K562 (cell line): ENCODE results near the gene BLM. TPM values are rescaled to one million over a fixed set of nuclear protein-coding genes. Genes with fewer than 3 reads are reported as not detected.

Experiments used
- CHCHD3 ChIP-seq: fragments of 250-450 bp; sonication (Bioruptor Pico); IDR thresholded peaks from 2 replicates; pipeline ENCODE4 v2.1.2; 2022; ENCODE audit warnings: mild to moderate bottlenecking
- COPS2 ChIP-seq: fragments of 450-650 bp; conservative IDR thresholded peaks from 2 replicates; pipeline ENCODE4 v1.6.1; 2016; ENCODE audit warnings: mild to moderate bottlenecking, moderate library complexity
- E4F1 ChIP-seq: fragments of 250-450 bp; sonication (Bioruptor Pico); IDR thresholded peaks from 2 replicates; pipeline ENCODE4 v1.5.0; 2021; ENCODE audit warnings: mild to moderate bottlenecking, borderline replicate concordance
- ESRRB ChIP-seq: fragments of 250-450 bp; sonication (Bioruptor Pico); IDR thresholded peaks from 2 replicates; pipeline ENCODE4 v1.5.0; 2020; ENCODE audit warnings: mild to moderate bottlenecking, moderate library complexity, borderline replicate concordance
- FOXJ2 ChIP-seq: fragments of 200-800 bp; sonication (Bioruptor generic); IDR thresholded peaks from 2 replicates; pipeline ENCODE4 v1.6.1; 2016; ENCODE audit warnings: missing genetic modification characterization, missing compliant biosample characterization
- HMG20A ChIP-seq: fragments of 450-650 bp; formaldehyde crosslinking; conservative IDR thresholded peaks from 2 replicates; pipeline ENCODE4 v1.4.0; 2020; ENCODE audit warnings: mild to moderate bottlenecking, mixed read lengths
- MYBL2 ChIP-seq, 2 experiments: fragments of 450-650 bp in 1 of 2; sonication (generic) in 1 of 2; formaldehyde crosslinking in 1 of 2; IDR thresholded peaks; 2 replicates each; pipeline versions ENCODE4 v1.6.1 to v1.8.1; 2017 to 2022; ENCODE audit warnings: borderline replicate concordance in 1 of 2, inconsistent platforms in 1 of 2, low read depth in 1 of 2, mild to moderate bottlenecking in 1 of 2, missing genetic modification reagents in 1 of 2, moderate library complexity in 1 of 2
- RB1 ChIP-seq: fragments of 450-650 bp; IDR thresholded peaks from 2 replicates; pipeline ENCODE4 v1.6.1; 2017; ENCODE audit warnings: low read depth, mild to moderate bottlenecking
- SMARCA5 ChIP-seq: fragments of 450-650 bp; IDR thresholded peaks from 2 replicates; pipeline ENCODE4 v1.6.1; 2016
- UBTF ChIP-seq, 2 experiments: IDR thresholded peaks; 2 replicates each; pipeline ENCODE4 v1.6.1; 2012; ENCODE audit warnings: improper control_type of control experiment in 2 of 2, low read depth in 2 of 2, low read length in 2 of 2, borderline replicate concordance in 1 of 2
- ZFX ChIP-seq: sonication (generic); formaldehyde crosslinking; IDR thresholded peaks from 2 replicates; pipeline ENCODE4 v1.8.0; 2022; ENCODE audit warnings: mild to moderate bottlenecking, missing genetic modification reagents, moderate library complexity
- ZNF23 ChIP-seq: fragments of 250-450 bp; sonication (Bioruptor Pico); IDR thresholded peaks from 2 replicates; pipeline ENCODE4 v1.4.0; 2020; ENCODE audit warnings: mild to moderate bottlenecking
- ZNF384 ChIP-seq: IDR thresholded peaks from 2 replicates; pipeline ENCODE4 v1.6.1; 2012; ENCODE audit warnings: low read depth, low read length, improper control_type of control experiment
- ZNF518B ChIP-seq: fragments of 250-450 bp; sonication (Bioruptor Pico); IDR thresholded peaks from 2 replicates; pipeline ENCODE4 v1.5.0; 2021; ENCODE audit warnings: mild to moderate bottlenecking, moderate library complexity
- ZNF668 ChIP-seq: fragments of 250-450 bp; sonication (Bioruptor Pico); IDR thresholded peaks from 2 replicates; pipeline ENCODE4 v1.8.0; 2022; ENCODE audit warnings: mild to moderate bottlenecking, inconsistent platforms
- polyA plus RNA-seq, 8 experiments: library from polyadenylated mRNA; depleted of rRNA in 4 of 8; stranded (reverse) in 5 of 8; unstranded in 3 of 8; fragments of >200 nt; fragmentation: Nextera tagmentation in 2 of 8; fragmentation: Illumina TruSeq in 1 of 8; extraction: Ambion mirVana in 2 of 8; extraction: Trizol in 1 of 8; gene quantifications; 2 replicates each; pipeline versions ENCODE4 v1.2.1 to v1.2.3, GENCODE V29; 2011 to 2014; ENCODE audit warnings: inconsistent platforms in 1 of 8, missing spikeins in 1 of 8
- total RNA-seq, 7 experiments: library from RNA; depleted of rRNA in 6 of 7; stranded (reverse); fragments of >200 nt in 6 of 7; fragmentation: Illumina TruSeq in 2 of 7; extraction: Trizol in 2 of 7; gene quantifications; 2 replicates each; pipeline versions ENCODE4 v1.2.1 to v1.2.3, GENCODE V29; 2011 to 2021; ENCODE audit warnings: low replicate concordance in 1 of 7
- TF ChIP-seq, protein P1 (sequence below): sonication (generic); formaldehyde crosslinking; IDR thresholded peaks from 2 replicates; pipeline ENCODE4 v1.8.0; 2022; ENCODE audit warnings: mild to moderate bottlenecking, missing genetic modification reagents

Gene BLM
- total and polyA plus RNA-seq, 9 of the 15 experiments (the other 6 are each of a cell fraction or from before 2014, with no cell fraction given), result 21.0 to 56.0 (median 43.9) TPM

GRCh38 chr15:90840954-90841353 is 123.8 kb downstream of the BLM start (continued):
- TF ChIP-seq ZNF23 (CRISPR knock-in tag) (no peak), UBTF (IDR thresholded peaks at IDR 0.05; ENCODE audit: borderline replicate concordance in 1 of 2, low read depth in 2 of 2, low read length in 2 of 2) (peak; percentile 79 to 91; a peak in 3 of 4 replicates), ZFX (CRISPR knock-in tag) (peak; percentile 71), ESRRB (CRISPR knock-in tag) (no peak), ZNF668 (CRISPR knock-in tag) (no peak), ZNF384 (no peak), CHCHD3 (CRISPR knock-in tag) (no peak), MYBL2 (IDR thresholded peaks at IDR 0.05; ENCODE audit: low read depth) (no peak), MYBL2 (CRISPR knock-in tag; IDR thresholded peaks at IDR 0.05; ENCODE audit: borderline replicate concordance) (no peak), ZNF518B (CRISPR knock-in tag) (no peak), SMARCA5 (no peak), HMG20A (CRISPR knock-in tag) (no peak), FOXJ2 (tag) (peak; percentile 88), RB1 (0 out of 2 replicates have a peak, but pooled peaks have one; percentile 49), E4F1 (CRISPR knock-in tag) (no peak), COPS2 (no peak)
- TF ChIP-seq, protein P1, sequence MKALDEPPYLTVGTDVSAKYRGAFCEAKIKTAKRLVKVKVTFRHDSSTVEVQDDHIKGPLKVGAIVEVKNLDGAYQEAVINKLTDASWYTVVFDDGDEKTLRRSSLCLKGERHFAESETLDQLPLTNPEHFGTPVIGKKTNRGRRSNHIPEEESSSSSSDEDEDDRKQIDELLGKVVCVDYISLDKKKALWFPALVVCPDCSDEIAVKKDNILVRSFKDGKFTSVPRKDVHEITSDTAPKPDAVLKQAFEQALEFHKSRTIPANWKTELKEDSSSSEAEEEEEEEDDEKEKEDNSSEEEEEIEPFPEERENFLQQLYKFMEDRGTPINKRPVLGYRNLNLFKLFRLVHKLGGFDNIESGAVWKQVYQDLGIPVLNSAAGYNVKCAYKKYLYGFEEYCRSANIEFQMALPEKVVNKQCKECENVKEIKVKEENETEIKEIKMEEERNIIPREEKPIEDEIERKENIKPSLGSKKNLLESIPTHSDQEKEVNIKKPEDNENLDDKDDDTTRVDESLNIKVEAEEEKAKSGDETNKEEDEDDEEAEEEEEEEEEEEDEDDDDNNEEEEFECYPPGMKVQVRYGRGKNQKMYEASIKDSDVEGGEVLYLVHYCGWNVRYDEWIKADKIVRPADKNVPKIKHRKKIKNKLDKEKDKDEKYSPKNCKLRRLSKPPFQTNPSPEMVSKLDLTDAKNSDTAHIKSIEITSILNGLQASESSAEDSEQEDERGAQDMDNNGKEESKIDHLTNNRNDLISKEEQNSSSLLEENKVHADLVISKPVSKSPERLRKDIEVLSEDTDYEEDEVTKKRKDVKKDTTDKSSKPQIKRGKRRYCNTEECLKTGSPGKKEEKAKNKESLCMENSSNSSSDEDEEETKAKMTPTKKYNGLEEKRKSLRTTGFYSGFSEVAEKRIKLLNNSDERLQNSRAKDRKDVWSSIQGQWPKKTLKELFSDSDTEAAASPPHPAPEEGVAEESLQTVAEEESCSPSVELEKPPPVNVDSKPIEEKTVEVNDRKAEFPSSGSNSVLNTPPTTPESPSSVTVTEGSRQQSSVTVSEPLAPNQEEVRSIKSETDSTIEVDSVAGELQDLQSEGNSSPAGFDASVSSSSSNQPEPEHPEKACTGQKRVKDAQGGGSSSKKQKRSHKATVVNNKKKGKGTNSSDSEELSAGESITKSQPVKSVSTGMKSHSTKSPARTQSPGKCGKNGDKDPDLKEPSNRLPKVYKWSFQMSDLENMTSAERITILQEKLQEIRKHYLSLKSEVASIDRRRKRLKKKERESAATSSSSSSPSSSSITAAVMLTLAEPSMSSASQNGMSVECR (CRISPR knock-in tag), result no peak
